GM19463 (cell line): Measurements from ENCODE around the gene POLRMT.

Source experiments
- ATAC-seq: cut with Tn5 transposase; IDR thresholded peaks from one replicate; pipeline ENCODE4 v1.9.1; 2021; ENCODE audit warnings: mild to moderate bottlenecking, moderate library complexity; ENCODE audit not compliant: unreplicated experiment

The POLRMT gene

DNA sequence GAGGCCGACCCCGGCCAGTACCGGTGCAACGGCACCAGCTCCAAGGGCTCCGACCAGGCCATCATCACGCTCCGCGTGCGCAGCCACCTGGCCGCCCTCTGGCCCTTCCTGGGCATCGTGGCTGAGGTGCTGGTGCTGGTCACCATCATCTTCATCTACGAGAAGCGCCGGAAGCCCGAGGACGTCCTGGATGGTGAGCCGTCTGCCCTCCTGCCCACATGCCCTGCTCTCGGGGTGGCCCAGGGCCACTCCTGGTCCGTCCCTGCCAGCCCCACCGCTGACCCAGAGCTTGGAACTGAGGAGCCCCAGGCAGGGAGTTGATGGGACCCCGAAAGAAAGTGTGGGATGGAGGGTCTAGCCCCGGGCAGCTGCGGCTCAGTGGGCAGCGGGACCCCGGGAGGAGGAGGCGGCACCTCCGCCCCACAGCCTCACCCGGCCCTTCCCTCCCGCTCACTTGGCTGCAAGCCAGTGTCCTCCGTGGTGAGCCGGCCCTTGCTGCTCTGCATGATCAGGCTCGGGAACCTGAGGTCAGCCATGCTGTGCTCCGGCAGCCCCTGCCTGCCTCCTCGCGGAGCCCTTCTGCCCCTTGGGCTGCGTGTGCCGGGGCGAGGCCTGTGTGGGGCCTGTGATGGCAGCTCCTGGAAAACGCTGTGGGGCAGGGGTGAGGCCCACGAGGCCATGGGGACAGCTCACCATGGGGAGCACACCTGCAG is 51.8 kb downstream of the POLRMT start:
- no peak for ATAC-seq

DNA sequence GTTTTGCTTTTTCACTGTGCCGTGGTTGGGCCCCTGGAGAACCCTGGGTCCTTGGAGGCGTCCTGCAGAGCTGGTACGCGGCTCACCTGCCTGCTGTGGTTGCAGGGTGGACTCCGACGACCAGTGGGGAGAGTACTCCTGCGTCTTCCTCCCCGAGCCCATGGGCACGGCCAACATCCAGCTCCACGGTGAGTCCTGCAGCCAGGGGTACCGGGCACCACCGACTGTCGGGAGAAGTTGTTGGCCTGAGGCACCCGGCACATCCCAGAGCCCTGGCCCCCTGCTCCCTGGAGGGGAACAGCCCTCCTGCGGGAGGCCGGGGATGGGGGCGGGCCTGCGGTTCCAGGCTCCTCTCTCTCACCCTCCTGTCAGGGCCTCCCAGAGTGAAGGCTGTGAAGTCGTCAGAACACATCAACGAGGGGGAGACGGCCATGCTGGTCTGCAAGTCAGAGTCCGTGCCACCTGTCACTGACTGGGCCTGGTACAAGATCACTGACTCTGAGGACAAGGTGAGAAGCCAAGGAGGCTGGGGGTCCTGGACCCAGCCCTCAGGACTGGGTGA is 53.0 kb downstream of the POLRMT start:
- ATAC-seq = no peak

GRCh38 chr19:579842-580155 is 53.5 kb downstream of the POLRMT start:
- no peak for ATAC-seq

DNA sequence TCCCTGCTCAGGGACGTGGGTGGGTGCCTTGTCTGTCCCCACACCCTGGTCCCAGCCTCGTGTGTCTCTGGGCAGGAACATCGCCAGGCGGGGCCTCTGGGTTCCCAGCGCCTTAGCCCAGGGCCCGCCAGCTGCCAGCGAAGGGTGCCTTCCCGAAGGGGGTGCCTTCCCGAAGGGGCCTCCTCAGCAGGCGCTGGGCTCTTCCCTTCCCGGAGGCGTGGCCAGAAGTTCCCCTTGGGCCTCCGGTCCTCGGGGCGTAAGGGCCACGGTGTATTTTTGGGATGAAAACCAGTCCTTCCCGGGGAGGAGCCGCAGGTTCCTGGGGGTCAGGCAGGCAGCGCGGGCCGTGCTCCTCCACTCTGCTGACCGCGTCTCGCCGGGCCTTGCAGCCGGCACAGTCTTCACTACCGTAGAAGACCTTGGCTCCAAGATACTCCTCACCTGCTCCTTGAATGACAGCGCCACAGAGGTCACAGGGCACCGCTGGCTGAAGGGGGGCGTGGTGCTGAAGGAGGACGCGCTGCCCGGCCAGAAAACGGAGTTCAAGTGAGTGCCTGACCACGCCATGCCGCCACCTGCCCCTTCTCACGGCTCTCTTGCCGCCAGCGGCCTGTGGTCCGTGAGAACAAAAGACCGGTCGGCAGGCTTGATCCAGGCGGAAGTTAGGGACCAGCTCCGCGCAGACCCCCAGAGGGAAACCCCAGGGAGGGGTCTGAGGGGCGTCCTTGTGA is 54.1 kb downstream of the POLRMT start:
- ATAC-seq = no peak

DNA sequence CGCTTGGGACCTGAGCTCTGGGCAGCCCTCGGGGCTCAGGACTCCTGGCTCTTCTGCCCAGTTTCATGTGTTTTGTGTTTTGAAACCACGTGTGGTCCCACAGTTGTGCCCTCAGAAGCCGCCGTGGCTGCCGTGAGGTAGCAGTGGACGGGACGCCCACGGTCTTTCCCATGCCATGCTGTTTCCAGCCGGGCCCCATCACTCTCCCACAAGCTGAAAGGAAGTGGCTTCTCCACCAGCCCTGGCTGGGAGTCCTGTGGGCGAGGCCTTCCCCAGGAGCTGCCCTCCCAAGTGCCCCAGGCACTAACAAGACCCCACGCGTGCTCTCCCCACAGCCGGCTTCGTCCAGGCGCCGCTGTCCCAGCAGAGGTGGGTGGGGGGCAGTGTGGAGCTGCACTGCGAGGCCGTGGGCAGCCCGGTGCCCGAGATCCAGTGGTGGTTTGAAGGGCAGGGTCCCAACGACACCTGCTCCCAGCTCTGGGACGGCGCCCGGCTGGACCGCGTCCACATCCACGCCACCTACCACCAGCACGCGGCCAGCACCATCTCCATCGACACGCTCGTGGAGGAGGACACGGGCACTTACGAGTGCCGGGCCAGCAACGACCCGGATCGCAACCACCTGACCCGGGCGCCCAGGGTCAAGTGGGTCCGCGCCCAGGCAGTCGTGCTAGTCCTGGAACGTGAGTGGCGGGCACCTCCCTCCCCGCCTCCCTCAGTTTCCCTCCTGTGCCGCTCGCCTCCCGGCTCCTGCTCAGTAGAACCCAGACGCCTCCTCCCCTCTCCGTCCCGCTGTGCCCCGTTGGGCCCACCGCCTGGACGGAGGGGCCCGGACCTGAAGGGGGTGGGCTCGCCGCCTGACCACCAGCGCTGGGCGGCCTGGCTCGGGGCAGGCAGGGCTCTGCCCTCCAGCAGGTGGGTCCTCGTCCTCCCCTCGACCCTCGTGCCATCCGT is 55.6 kb downstream of the POLRMT start:
- no peak for ATAC-seq

DNA sequence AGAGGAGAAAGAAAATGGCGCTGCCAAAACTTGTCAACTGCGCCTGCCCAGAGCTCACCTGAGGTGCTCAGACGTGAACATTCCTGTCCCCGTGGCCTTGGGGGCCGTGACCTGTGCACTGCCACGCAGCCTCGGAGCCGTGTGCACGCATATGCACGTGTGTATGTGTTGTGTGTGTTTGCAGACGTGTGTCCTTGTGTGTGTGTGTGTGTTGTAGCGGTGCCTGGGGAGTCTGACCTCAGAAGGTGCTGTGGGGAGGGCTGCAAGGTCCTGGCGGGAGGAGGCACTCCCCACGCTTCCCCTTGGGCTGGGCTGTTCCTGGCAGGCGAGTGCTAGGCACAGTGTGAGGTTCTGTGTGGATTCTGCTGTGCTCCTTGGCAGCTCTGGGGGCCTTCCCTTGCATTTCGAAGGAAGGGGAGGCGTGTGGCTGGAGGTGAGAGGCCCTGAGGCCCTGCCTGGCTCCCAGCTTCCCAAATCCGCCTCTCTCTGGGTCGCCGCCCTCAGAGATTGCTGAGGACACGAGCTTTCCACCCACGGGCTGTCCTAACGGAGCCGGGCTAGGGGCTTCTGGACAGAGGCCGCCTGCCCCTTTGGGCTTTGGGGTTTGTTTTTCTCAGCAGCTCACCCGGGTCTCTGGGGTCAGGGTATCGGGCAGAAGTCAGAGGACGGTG is 56.4 kb downstream of the POLRMT start:
- no peak for ATAC-seq

DNA sequence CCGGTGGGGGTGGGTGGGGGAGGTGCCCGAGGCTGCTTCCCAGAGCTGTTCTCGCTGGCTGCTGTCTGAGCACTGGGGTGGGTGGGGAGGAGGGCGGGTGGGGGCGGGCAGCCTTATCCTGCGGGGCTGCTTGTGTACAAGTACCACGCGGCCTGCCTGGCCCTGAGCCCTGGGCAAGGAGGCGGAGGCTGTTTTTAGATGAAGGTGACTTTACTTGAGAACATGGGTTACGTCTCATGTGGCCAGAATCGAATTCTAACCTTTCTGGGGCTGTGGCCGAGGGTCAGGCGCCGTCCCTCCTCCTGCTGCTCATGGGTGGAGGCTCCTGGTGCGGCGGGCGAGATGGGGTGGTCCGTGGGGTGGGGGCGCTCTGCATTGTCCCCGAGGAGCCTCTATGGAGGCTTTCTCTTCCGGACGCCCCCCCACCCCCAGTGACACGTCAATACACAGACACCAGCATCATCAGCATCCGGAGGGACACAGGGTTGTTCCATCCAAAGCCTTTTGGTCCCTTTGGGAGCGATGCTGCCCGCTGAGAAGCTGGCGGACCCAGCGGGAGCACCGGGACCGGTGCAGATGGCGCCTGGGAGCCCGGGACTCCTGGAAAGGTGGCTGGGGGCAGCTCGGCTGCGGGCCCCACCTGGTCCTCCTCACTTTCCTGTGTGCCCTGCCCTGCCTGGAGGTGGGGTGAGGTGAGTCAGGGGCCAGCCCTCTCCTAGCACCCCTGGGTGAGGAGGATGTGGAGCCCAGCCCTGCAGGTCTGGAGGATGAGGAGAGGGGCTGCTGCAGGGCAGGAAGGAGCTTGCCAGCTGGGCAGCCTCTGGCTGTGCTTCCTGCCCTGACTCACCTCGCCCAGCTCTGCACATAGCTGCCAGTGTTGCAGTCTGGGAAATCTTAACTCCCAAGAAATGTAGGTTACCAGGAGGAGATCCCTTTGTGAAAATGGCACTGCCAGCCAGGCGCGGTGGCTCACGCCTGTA is 57.5 kb downstream of the POLRMT start:
- ATAC-seq = no peak

GRCh38 chr19:574658-575526 is 58.4 kb downstream of the POLRMT start:
- ATAC-seq = no peak

DNA sequence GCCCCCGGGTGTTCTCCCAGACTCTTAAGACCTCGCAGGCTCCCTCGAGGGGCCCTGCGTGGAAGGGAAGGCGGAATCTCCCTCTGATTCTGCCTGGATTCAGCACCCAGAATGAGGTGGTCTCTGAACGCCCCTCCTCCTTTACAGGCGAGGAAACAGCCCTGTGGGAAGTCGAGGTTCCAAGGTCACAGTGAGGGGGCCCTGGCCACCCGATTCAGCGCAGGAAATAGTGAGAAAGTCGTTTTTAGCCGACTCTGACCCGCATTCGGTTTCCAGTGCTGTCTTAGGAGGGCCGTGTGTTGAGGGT is 59.9 kb downstream of the POLRMT start:
- ATAC-seq = no peak

- peak; percentile 27 for ATAC-seq
These were observed 60.4 kb downstream of the POLRMT start for GRCh38 chr19:572743-573518.

DNA sequence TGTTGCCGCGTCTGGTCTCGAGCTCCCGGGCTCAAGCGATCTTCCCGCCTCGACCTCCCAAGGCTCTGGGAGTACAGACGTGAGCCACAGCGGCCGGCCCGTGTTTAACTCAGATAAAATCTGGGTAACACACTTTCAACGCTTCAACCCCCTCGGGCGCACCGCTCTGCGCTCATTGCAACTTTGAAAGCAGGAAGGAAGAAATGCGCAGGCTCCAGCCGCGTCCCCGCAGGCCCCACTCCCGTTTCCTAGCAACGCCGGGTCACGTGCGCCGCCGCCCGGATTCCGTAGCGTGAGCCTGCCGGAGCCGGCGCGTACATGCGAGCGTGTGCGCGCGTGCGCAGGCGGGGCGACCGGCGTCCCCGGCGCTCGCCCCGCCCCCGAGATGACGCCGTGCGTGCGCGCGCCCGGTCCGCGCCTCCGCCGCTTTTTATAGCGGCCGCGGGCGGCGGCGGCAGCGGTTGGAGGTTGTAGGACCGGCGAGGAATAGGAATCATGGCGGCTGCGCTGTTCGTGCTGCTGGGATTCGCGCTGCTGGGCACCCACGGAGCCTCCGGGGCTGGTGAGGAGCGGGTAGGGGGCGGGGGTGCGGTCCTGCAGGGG is 61.1 kb downstream of the POLRMT start, which contains the start of gene BSG:
Gene BSG (plus strand): TSS at position 457 of the 603 bp plus-strand sequence. CDS start 39 bp downstream, at position 496.
- ATAC-seq = peak; percentile 75

GRCh38 chr19:571566-571974 is 61.8 kb downstream of the POLRMT start:
- ATAC-seq = no peak

GRCh38 chr19:570937-571565 is 62.3 kb downstream of the POLRMT start:
- no peak for ATAC-seq

- ATAC-seq = no peak
These were observed 63.1 kb downstream of the POLRMT start for GRCh38 chr19:570251-570686.

- ATAC-seq = no peak
These were observed 65.9 kb downstream of the POLRMT start for GRCh38 chr19:567296-567900.
